Measurements from ENCODE around the gene DNAJC27. TPM values are rescaled to one million over a fixed set of nuclear protein-coding genes. Genes with fewer than 3 reads are reported as not detected.

Gene DNAJC27
- total RNA-seq, 2 experiments from 2014 or later: 4.2 TPM

GRCh38 chr2:24950102-24950501, 21.7 kb downstream of the DNAJC27 start:
- H3K4me3 Mint-ChIP-seq: no peak overlapping the region
- H3K9me3 Mint-ChIP-seq: no peaks in the 10 kb centered on the region
- H3K27ac Mint-ChIP-seq: no peak overlapping the region
- peaks cover 3% of the 10 kb centered on the region for H3K4me1 Mint-ChIP-seq
- DNase-seq: no peak
- H3K36me3 Mint-ChIP-seq: peaks cover 22% of the 10 kb centered on the region
- H3K27me3 Mint-ChIP-seq: no peaks in the 10 kb centered on the region

GRCh38 chr2:24948506-24948905, 23.2 kb downstream of the DNAJC27 start:
- Mint-ChIP-seq H3K27ac (no peak overlapping the region), H3K36me3 (peaks cover 8% of the 10 kb centered on the region), H3K4me3 (no peak overlapping the region), H3K9me3 (no peaks in the 10 kb centered on the region), H3K4me1 (no peaks in the 10 kb centered on the region), H3K27me3 (no peaks in the 10 kb centered on the region)
- no peak for DNase-seq

DNA sequence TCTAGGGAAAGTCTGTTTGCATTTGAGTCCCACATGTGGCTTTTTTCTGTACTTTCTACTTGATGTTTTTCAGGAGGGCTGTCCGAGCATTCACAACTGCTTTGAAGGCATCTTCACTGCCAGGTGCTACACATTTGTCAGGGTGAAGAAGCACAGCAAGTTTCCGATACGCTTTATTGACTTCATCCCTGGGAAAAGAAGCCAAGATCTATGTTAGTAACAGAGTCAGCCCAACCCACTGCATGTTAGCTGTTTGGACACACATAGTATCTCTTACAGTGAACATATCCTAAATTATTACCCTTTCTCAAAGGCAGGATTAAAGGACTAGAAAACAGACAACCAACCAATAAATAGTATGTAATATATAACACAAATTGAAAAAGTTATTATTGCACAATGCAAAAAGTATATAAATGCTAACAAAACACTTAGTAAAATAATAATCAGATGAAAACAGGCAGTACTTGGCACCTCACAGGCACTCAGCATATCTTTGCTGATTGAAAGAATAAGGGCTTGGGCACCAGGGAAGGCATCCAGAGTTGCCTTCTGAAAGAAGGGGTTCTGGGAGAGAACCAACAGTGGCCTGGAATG, 24.1 kb downstream of the DNAJC27 start:
- Mint-ChIP-seq H3K27me3 (no peaks in the 10 kb centered on the region), H3K36me3 (peaks cover 4% of the 10 kb centered on the region), H3K27ac (no peak overlapping the region), H3K4me1 (no peaks in the 10 kb centered on the region), H3K4me3 (no peak overlapping the region), H3K9me3 (no peaks in the 10 kb centered on the region)
- no peak for DNase-seq

- H3K27ac Mint-ChIP-seq: no peak overlapping the region
- peaks cover 2% of the 10 kb centered on the region for H3K36me3 Mint-ChIP-seq
- H3K27me3 Mint-ChIP-seq: no peaks in the 10 kb centered on the region
These were observed 25.8 kb downstream of the DNAJC27 start for GRCh38 chr2:24945907-24946306.

GRCh38 chr2:24943427-24944053, 28.2 kb downstream of the DNAJC27 start:
- peaks cover 2% of the 10 kb centered on the region for H3K36me3 Mint-ChIP-seq
- no peak for DNase-seq
- no peak overlapping the region for H3K4me3 Mint-ChIP-seq
- no peaks in the 10 kb centered on the region for H3K9me3 Mint-ChIP-seq
- no peak overlapping the region for H3K27ac Mint-ChIP-seq
- no peaks in the 10 kb centered on the region for H3K27me3 Mint-ChIP-seq
- no peaks in the 10 kb centered on the region for H3K4me1 Mint-ChIP-seq

More at GRCh38 chr2:24945907-24946306, 25.8 kb downstream of the DNAJC27 start:
- Mint-ChIP-seq H3K4me1 (no peaks in the 10 kb centered on the region), H3K9me3 (no peaks in the 10 kb centered on the region), H3K4me3 (no peak overlapping the region)
- DNase-seq: no peak

- no peak for DNase-seq
- Mint-ChIP-seq H3K9me3 (no peaks in the 10 kb centered on the region), H3K36me3 (no peaks in the 10 kb centered on the region), H3K27ac (no peak overlapping the region), H3K4me3 (no peak overlapping the region), H3K4me1 (no peaks in the 10 kb centered on the region), H3K27me3 (no peaks in the 10 kb centered on the region)
These were observed 32.4 kb downstream of the DNAJC27 start for GRCh38 chr2:24939353-24939752.

- Mint-ChIP-seq H3K27me3 (peaks cover 3% of the 10 kb centered on the region), H3K27ac (no peak overlapping the region), H3K9me3 (no peaks in the 10 kb centered on the region), H3K4me3 (no peak overlapping the region), H3K4me1 (no peaks in the 10 kb centered on the region), H3K36me3 (no peaks in the 10 kb centered on the region)
- DNase-seq: no peak
These were observed 34.5 kb downstream of the DNAJC27 start for GRCh38 chr2:24937236-24937635.

GRCh38 chr2:24935145-24935544, 36.6 kb downstream of the DNAJC27 start:
- Mint-ChIP-seq H3K9me3 (no peaks in the 10 kb centered on the region), H3K4me3 (no peak overlapping the region), H3K27ac (no peak overlapping the region), H3K36me3 (no peaks in the 10 kb centered on the region), H3K4me1 (peaks cover 6% of the 10 kb centered on the region), H3K27me3 (peaks cover 3% of the 10 kb centered on the region)
- no peak for DNase-seq

DNA sequence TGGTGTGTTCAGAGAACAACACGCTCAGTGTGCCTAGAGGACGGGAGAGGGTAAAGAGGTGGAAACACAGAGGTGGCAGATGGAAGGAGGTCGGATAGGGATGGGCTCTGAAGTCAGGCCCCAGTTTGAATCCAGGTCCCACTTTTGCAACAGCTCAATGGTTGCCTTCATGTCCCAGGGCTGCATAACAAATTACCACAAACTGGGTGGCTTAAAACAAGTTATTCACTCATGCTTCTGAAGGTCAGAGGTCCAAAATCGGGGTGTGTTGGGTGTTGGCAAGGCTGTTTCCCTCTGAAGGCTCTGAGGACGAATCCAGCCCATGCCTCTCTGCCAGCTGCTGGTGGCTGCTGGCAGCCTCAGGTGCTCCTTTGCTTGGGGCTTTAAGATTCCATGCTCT, 39.0 kb downstream of the DNAJC27 start:
- Mint-ChIP-seq H3K36me3 (no peaks in the 10 kb centered on the region), H3K27ac (no peak overlapping the region), H3K27me3 (peaks cover 3% of the 10 kb centered on the region), H3K4me3 (no peak overlapping the region), H3K4me1 (peaks cover 6% of the 10 kb centered on the region), H3K9me3 (no peaks in the 10 kb centered on the region)
- no peak for DNase-seq

DNA sequence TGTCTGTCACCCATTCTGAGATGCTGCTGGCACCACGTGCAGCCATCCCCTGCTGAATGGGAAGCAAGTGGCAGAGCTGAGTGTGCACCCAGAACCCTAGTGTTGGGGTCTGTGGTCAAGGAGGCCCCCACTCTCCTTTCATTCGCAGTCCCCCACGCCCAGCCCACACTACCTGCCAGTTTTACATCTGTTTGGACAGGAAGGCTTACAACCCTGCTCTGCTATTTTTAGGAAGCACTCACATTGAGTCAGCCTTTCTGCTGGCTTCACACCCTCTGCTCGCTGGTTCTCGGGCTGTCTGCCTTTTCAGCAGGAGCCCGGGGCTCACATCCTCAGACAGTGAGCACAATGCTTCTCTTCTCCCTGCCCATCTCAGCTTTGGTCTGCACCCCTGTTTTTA, 41.0 kb downstream of the DNAJC27 start:
- H3K27me3 Mint-ChIP-seq: peaks cover 3% of the 10 kb centered on the region
- no peak overlapping the region for H3K27ac Mint-ChIP-seq
- no peaks in the 10 kb centered on the region for H3K36me3 Mint-ChIP-seq
- H3K9me3 Mint-ChIP-seq: no peaks in the 10 kb centered on the region
- peak; percentile 24 for DNase-seq
- no peak overlapping the region for H3K4me3 Mint-ChIP-seq
- peaks cover 14% of the 10 kb centered on the region for H3K4me1 Mint-ChIP-seq

GRCh38 chr2:24929230-24929629, 42.5 kb downstream of the DNAJC27 start:
- Mint-ChIP-seq H3K4me1 (peaks cover 14% of the 10 kb centered on the region), H3K9me3 (no peaks in the 10 kb centered on the region), H3K4me3 (no peak overlapping the region), H3K36me3 (no peaks in the 10 kb centered on the region), H3K27ac (peak overlapping the region; percentile 1), H3K27me3 (peaks cover 3% of the 10 kb centered on the region)
- DNase-seq: no peak

- H3K4me1 Mint-ChIP-seq: peaks cover 14% of the 10 kb centered on the region
- no peaks in the 10 kb centered on the region for H3K36me3 Mint-ChIP-seq
- no peak overlapping the region for H3K27ac Mint-ChIP-seq
- peaks cover 8% of the 10 kb centered on the region for H3K27me3 Mint-ChIP-seq
- H3K4me3 Mint-ChIP-seq: no peak overlapping the region
- H3K9me3 Mint-ChIP-seq: no peaks in the 10 kb centered on the region
- DNase-seq: no peak
These were observed 43.7 kb downstream of the DNAJC27 start for GRCh38 chr2:24928036-24928435.

DNA sequence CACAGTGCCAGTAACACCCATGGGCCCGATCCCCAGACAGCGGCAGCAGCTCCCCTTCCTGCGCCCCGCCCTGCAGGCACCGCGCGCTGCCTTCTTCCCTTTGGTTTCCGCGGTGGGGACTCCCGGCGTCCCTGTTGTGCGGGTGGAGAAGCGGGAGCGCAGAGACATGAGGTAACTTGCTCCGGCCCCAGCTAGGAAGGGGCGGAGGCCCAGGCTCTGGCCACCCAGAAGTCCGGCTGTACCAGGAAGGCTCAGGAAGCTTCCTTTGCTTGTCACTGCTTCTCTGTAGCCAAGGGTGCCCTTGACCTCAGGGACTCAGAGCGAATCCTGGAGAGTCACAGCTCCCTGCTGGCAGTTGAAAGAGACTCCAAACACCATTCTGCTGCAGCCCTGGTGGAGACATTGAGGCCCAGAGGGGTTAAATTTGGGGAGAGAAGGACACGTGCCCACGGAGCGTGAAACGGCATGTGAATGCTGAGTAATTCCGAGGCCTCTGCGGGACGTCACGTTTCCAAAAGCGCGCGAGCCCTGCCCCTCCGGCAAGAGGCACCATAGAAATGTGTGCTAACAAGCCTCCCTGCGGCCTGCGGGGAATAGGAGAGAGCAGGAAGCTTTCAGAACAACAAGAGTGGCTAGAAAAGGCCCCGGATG, 45.0 kb downstream of the DNAJC27 start:
- peaks cover 14% of the 10 kb centered on the region for H3K4me1 Mint-ChIP-seq
- H3K9me3 Mint-ChIP-seq: no peaks in the 10 kb centered on the region
- DNase-seq: peak; percentile 35
- peak overlapping the region; percentile 29 for H3K4me3 Mint-ChIP-seq
- H3K36me3 Mint-ChIP-seq: no peaks in the 10 kb centered on the region
- peaks cover 7% of the 10 kb centered on the region for H3K27me3 Mint-ChIP-seq
- H3K27ac Mint-ChIP-seq: peak overlapping the region; percentile 46

DNA sequence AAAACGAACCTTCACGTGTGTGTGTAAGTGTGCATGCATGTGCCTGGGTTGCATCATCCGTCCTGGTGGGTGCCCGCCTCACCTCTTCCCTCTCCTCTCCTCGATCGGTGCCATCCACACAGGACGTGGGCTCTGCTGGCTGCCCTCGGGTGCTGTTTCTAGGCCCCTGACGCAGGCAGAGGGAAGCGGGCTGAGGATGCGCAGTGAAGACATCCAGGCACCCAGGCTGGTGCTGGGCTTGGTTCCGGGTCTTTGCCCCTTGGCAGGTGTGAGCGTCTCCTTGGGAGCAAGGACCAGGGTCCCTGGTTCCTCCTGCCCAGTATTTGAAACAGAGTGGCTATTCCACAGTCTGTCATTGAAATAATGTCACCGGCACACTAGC, 45.5 kb downstream of the DNAJC27 start:
- Mint-ChIP-seq H3K4me1 (peaks cover 14% of the 10 kb centered on the region), H3K36me3 (no peaks in the 10 kb centered on the region)

GRCh38 chr2:24925815-24926214, 45.9 kb downstream of the DNAJC27 start:
- DNase-seq: no peak
- Mint-ChIP-seq H3K27ac (no peak overlapping the region), H3K9me3 (no peaks in the 10 kb centered on the region), H3K4me3 (no peak overlapping the region), H3K36me3 (no peaks in the 10 kb centered on the region), H3K27me3 (peaks cover 7% of the 10 kb centered on the region), H3K4me1 (peaks cover 12% of the 10 kb centered on the region)

More for the DNA sequence above, 45.5 kb downstream of the DNAJC27 start:
- Mint-ChIP-seq H3K4me3 (no peak overlapping the region), H3K27me3 (peaks cover 7% of the 10 kb centered on the region), H3K27ac (no peak overlapping the region), H3K9me3 (no peaks in the 10 kb centered on the region)
- DNase-seq: no peak

GRCh38 chr2:24924732-24925131, 47.0 kb downstream of the DNAJC27 start:
- Mint-ChIP-seq H3K36me3 (no peaks in the 10 kb centered on the region), H3K4me1 (peaks cover 12% of the 10 kb centered on the region), H3K27me3 (peaks cover 7% of the 10 kb centered on the region), H3K4me3 (no peak overlapping the region), H3K27ac (no peak overlapping the region), H3K9me3 (no peaks in the 10 kb centered on the region)
- no peak for DNase-seq
